Epithelial cell of proximal tubule (primary cell): Measurements from ENCODE around the gene SPINT1. TPM values are rescaled to one million over a fixed set of nuclear protein-coding genes. Genes with fewer than 3 reads are reported as not detected.

Source experiments
- DNase-seq: peaks from one replicate; pipeline ENCODE4 v3.0.0-alpha.2; 2011; ENCODE audit warnings: low read depth
- H3K4me3 ChIP-seq: 2 replicates; pipeline ENCODE4 v1.5.1; 2011; ENCODE audit warnings: low read depth, mild to moderate bottlenecking, low read length
- CTCF ChIP-seq: conservative IDR thresholded peaks from 2 replicates; pipeline ENCODE4 v1.5.1; 2012; ENCODE audit warnings: low read depth, mild to moderate bottlenecking, low read length
- total RNA-seq: library from RNA; depleted of rRNA; stranded (reverse); fragments of >200 nt; gene quantifications from 2 replicates; pipeline ENCODE4 v1.2.3, GENCODE V29; 2015

SPINT1 gene
- total RNA-seq, 1 donor from 2014 or later: 319 TPM

GRCh38 chr15:40881351-40881750 lies 37.5 kb downstream of the SPINT1 start:
- no peak for DNase-seq
- H3K4me3 ChIP-seq: no peak overlapping the region
- TF ChIP-seq CTCF: no peak

- no peak overlapping the region for H3K4me3 ChIP-seq
- no peak for TF ChIP-seq CTCF
- DNase-seq: no peak
These were observed 42.7 kb downstream of the SPINT1 start for GRCh38 chr15:40886586-40886985.

GRCh38 chr15:40889112-40889511 lies 45.3 kb downstream of the SPINT1 start:
- no peak for DNase-seq
- TF ChIP-seq CTCF: no peak
- H3K4me3 ChIP-seq: no peak overlapping the region

GRCh38 chr15:40891138-40891537 lies 47.3 kb downstream of the SPINT1 start:
- no peak overlapping the region for H3K4me3 ChIP-seq
- no peak for TF ChIP-seq CTCF
- DNase-seq: no peak

- DNase-seq: no peak
These were observed 48.1 kb downstream of the SPINT1 start for GRCh38 chr15:40891810-40892446.

GRCh38 chr15:40892447-40893012 lies 48.7 kb downstream of the SPINT1 start:
- no peak for TF ChIP-seq CTCF
- no peak overlapping the region for H3K4me3 ChIP-seq
- no peak for DNase-seq

More at GRCh38 chr15:40891810-40892446, 48.1 kb downstream of the SPINT1 start:
- no peak overlapping the region for H3K4me3 ChIP-seq
- peak; percentile 86 for TF ChIP-seq CTCF
